Fibroblast of skin of right quadriceps (primary cell): ENCODE results near the gene SEMA6A.

Experiments
- DNase-seq: peaks from one replicate; pipeline ENCODE4 v3.0.0-alpha.2; 2013

The SEMA6A gene

GRCh38 chr5:116574367-116575325 is at the start of gene SEMA6A:
Gene SEMA6A (minus strand): TSS chr5:116574823. CDS start chr5:116504944, 69,879 bp downstream.
- peak; percentile 87 for DNase-seq

GRCh38 chr5:116622375-116623050 is 47.9 kb upstream of the SEMA6A start:
- no peak for DNase-seq

GRCh38 chr5:116621599-116621998 is 47.0 kb upstream of the SEMA6A start:
- DNase-seq = no peak

- DNase-seq = no peak
These were observed 42.3 kb upstream of the SEMA6A start for GRCh38 chr5:116616876-116617275.

- no peak for DNase-seq
These were observed 39.9 kb upstream of the SEMA6A start for GRCh38 chr5:116614603-116614920.

- no peak for DNase-seq
These were observed 38.8 kb upstream of the SEMA6A start for GRCh38 chr5:116613445-116613844.

- DNase-seq = no peak
These were observed 37.8 kb upstream of the SEMA6A start for GRCh38 chr5:116612431-116612830.

- no peak for DNase-seq
These were observed 30.9 kb upstream of the SEMA6A start for GRCh38 chr5:116605310-116606070.

GRCh38 chr5:116604805-116605204 is 30.2 kb upstream of the SEMA6A start:
- no peak for DNase-seq

- peak; percentile 39 for DNase-seq
These were observed 26.3 kb upstream of the SEMA6A start for GRCh38 chr5:116600876-116601275.

- no peak for DNase-seq
These were observed 24.3 kb upstream of the SEMA6A start for GRCh38 chr5:116598911-116599310.

- no peak for DNase-seq
These were observed 20.9 kb upstream of the SEMA6A start for GRCh38 chr5:116595498-116595897.

GRCh38 chr5:116593340-116593739 is 18.7 kb upstream of the SEMA6A start:
- no peak for DNase-seq

GRCh38 chr5:116585227-116585626 is 10.6 kb upstream of the SEMA6A start:
- no peak for DNase-seq

GRCh38 chr5:116583862-116584222 is 9.2 kb upstream of the SEMA6A start:
- no peak for DNase-seq

- no peak for DNase-seq
These were observed 8.7 kb upstream of the SEMA6A start for GRCh38 chr5:116583085-116583861.

- DNase-seq = no peak
These were observed 7.3 kb upstream of the SEMA6A start for GRCh38 chr5:116581910-116582309.

- no peak for DNase-seq
These were observed 4.5 kb upstream of the SEMA6A start for GRCh38 chr5:116579144-116579543.

GRCh38 chr5:116578676-116579075 is 4.1 kb upstream of the SEMA6A start:
- DNase-seq = no peak

GRCh38 chr5:116577064-116577788 is 2.6 kb upstream of the SEMA6A start:
- no peak for DNase-seq

GRCh38 chr5:116576053-116576713 is 1.6 kb upstream of the SEMA6A start:
- peak; percentile 69 for DNase-seq
